WERI-Rb-1 (cell line): ENCODE data around the gene TTN.

ENCODE experiments used
- DNase-seq: peaks from one replicate; pipeline ENCODE4 v3.0.0-alpha.2; 2020
- H3K27ac ChIP-seq: fragments of 250-450 bp; sonication (Bioruptor Pico); 2 replicates; pipeline ENCODE4 v1.5.1; 2020; ENCODE audit warnings: mild to moderate bottlenecking, moderate library complexity
- H3K27me3 ChIP-seq: fragments of 250-450 bp; sonication (Bioruptor Pico); 2 replicates; pipeline ENCODE4 v1.5.1; 2021; ENCODE audit warnings: mild to moderate bottlenecking, low read depth, moderate library complexity; ENCODE audit not compliant: insufficient read depth, severe bottlenecking
- H3K36me3 ChIP-seq: fragments of 250-450 bp; sonication (Bioruptor Pico); 2 replicates; pipeline ENCODE4 v1.5.1; 2020; ENCODE audit warnings: mild to moderate bottlenecking, moderate library complexity
- H3K4me3 ChIP-seq: 2 replicates; pipeline ENCODE4 v1.5.1; 2011; ENCODE audit warnings: low read depth, mild to moderate bottlenecking, control low read depth, low read length
- H3K9me3 ChIP-seq: fragments of 250-450 bp; sonication (Bioruptor Pico); 2 replicates; pipeline ENCODE4 v1.5.1; 2021; ENCODE audit warnings: mild to moderate bottlenecking, moderate library complexity; ENCODE audit not compliant: severe bottlenecking
- CTCF ChIP-seq: IDR thresholded peaks from 2 replicates; pipeline ENCODE4 v1.5.1; 2011; ENCODE audit warnings: low read depth, mild to moderate bottlenecking, control low read depth, inconsistent platforms, low read length

The TTN gene

DNA sequence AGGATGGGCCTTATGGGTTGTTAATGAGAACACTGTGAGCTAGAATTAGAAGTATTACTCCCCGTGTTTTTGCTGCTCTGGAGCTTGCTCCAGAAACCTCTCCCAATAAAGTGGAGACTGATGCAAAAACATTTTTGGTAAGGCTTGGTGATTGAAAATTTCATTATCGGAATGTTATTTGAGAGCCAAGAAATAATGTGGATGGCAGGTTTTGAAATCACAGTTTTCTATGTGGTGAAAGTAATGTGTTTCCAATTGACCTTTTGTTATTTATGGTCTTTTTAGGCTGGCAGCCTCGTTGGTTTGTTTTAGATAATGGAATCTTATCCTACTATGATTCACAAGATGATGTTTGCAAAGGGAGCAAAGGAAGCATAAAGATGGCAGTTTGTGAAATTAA, 321.9 kb downstream of the TTN start:
- no peaks in the 10 kb centered on the region for H3K27me3 ChIP-seq
- peaks cover 12% of the 10 kb centered on the region for H3K36me3 ChIP-seq
- no peak for DNase-seq
- no peak for TF ChIP-seq CTCF
- no peaks in the 10 kb centered on the region for H3K9me3 ChIP-seq
- no peak overlapping the region for H3K4me3 ChIP-seq
- H3K27ac ChIP-seq: no peak overlapping the region

DNA sequence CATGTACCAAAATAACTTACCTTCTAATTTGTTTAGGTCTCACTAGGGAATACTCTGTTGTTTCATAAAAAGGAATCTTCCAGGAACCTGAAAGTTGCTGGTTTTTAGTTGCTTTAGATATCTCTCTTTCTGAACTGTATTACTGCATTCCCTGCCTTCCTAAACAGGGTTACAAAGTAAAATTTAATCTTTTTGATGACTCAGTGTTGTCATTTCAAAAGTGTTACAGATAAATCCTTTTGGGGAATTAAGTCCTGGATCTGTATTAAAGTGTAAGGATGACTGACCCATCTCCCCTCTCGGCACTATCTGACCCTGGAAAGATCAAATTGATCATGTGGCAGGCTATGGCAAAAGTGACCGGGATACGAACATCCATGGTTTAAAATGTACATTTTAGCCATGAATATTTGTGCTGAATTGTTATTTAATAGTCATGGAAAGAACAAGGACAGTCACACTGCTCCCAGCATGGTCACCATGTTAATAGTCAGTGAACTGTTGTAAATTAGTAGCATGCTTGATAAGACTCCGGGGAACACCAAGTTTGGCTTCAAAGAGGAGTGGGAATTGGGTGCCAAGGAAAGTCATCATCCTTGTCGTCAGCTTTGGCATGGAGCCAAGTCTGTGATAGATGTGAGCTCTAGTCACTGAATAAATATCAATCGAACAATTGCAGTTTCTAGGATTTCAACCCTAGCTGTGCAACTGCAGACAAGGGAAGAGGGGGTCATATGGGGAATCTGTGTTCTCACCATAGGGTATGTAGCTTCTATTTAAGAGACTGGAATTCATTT, 322.8 kb downstream of the TTN start:
- no peak overlapping the region for H3K4me3 ChIP-seq

GRCh38 chr2:178482437-178482836, 324.8 kb downstream of the TTN start:
- no peak for TF ChIP-seq CTCF
- H3K4me3 ChIP-seq: no peak overlapping the region

More for the DNA sequence above, 322.8 kb downstream of the TTN start:
- Histone ChIP-seq H3K27ac (no peak overlapping the region), H3K9me3 (no peaks in the 10 kb centered on the region), H3K36me3 (peaks cover 9% of the 10 kb centered on the region), H3K27me3 (no peaks in the 10 kb centered on the region)
- no peak for TF ChIP-seq CTCF
- DNase-seq: no peak

DNA sequence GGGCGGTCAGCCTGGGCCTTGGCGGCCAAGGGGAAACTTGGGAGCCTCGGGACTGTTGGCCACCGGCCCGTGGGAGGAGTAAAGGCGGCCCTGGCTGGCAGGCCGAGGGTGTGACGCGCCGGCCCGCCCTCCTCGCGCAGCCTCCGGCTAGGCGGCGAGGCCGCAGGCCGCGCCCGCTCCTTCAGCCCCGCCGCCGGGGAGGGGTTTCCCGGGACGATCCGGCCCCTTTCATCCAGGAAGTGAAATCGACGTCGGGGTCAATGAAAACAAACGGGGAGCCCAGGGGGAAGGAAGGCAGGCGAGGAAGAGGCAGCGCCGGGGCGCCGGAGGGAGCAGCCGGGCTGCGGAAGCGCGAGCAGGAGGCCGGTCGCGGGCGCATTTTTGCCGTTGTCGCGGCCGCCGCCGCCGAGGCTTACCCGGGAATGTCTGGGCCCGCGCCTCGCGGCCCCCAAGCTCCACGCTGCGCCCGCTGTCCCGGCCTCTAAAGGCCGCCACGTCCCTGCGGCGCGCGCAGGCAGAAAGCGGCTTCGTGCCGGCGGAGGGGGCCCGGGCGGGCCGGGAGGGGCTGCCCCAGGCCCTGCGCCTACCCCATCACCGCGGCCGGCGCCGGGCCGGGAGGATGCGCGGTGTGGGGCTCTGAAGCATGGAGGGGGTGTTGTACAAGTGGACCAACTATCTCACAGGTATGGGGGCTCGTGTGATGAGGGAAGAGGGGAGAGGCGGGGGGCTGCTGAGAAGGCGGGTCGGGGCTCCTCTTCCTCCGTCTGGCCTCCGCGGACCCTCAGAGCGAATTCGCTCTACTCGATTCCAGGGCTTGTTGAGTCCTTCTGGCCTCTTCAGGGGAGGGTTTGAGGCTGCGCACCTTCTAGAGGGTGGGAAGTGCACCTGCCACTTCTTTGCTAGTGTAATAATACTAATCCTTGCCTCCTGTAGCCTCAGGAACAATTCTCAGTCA, 326.7 kb downstream of the TTN start, which contains the start of gene PLEKHA3:
TSS of gene PLEKHA3 (plus strand) at position 231 of the 955 bp plus-strand sequence. CDS start at position 644, 413 bp downstream.
- peak; percentile 94 for DNase-seq
- peaks cover under 1% of the 10 kb centered on the region; the same call in 1 of the 2 replicates for H3K36me3 ChIP-seq
- TF ChIP-seq CTCF: no peak
- peak within 1 kb of the TSS; percentile 81 for H3K4me3 ChIP-seq
- H3K27ac ChIP-seq: peak within 1 kb of the TSS; percentile 85
- no peaks in the 10 kb centered on the region for H3K9me3 ChIP-seq
- H3K27me3 ChIP-seq: no peaks in the 10 kb centered on the region

More at GRCh38 chr2:178482437-178482836, 324.8 kb downstream of the TTN start:
- H3K9me3 ChIP-seq: no peaks in the 10 kb centered on the region
- H3K27ac ChIP-seq: no peak overlapping the region
- no peaks in the 10 kb centered on the region for H3K27me3 ChIP-seq
- peaks cover 9% of the 10 kb centered on the region; the same call in 1 of the 2 replicates for H3K36me3 ChIP-seq
- DNase-seq: no peak

- H3K27ac ChIP-seq: peak overlapping the region; percentile 85
- H3K27me3 ChIP-seq: no peaks in the 10 kb centered on the region
- DNase-seq: no peak
These were observed 327.4 kb downstream of the TTN start for GRCh38 chr2:178479758-178480226.

More at GRCh38 chr2:178479758-178480226, 327.4 kb downstream of the TTN start:
- H3K4me3 ChIP-seq: peak overlapping the region; percentile 81
- H3K9me3 ChIP-seq: no peaks in the 10 kb centered on the region
- TF ChIP-seq CTCF: no peak
- H3K36me3 ChIP-seq: no peaks in the 10 kb centered on the region
